IMR-90 (cell line): ENCODE data around the gene BBS5.

Experiments
- CHD1 ChIP-seq: IDR thresholded peaks from 2 replicates; pipeline ENCODE4 v1.6.1; 2012; ENCODE audit warnings: low read depth, low read length, improper control_type of control experiment
- CTCF ChIP-seq: conservative IDR thresholded peaks from 2 replicates; pipeline ENCODE4 v1.5.1; 2012; ENCODE audit warnings: mild to moderate bottlenecking, low read depth, low read length, improper control_type of control experiment
- MXI1 ChIP-seq: IDR thresholded peaks from 2 replicates; pipeline ENCODE4 v1.6.1; 2012; ENCODE audit warnings: low read depth, mild to moderate bottlenecking, low read length, moderate library complexity, borderline replicate concordance
- POLR2A ChIP-seq: IDR thresholded peaks from 2 replicates; pipeline ENCODE4 v1.6.1; 2012; ENCODE audit warnings: mild to moderate bottlenecking, low read depth, low read length
- RCOR1 ChIP-seq: IDR thresholded peaks from 2 replicates; pipeline ENCODE4 v1.6.1; 2012; ENCODE audit warnings: mild to moderate bottlenecking, low read length, improper control_type of control experiment; ENCODE audit not compliant: insufficient replicate concordance

- TF ChIP-seq CTCF, result no peak
- no peak for TF ChIP-seq CHD1
- TF ChIP-seq MXI1, result no peak
- TF ChIP-seq RCOR1, result no peak
- TF ChIP-seq POLR2A, result no peak
Observed at GRCh38 chr2:169476459-169476858, 2.8 kb upstream of the BBS5 start.
